ENCODE data around the gene GASK1A.
"Not testable (repeated sequence)": the region's sequence is repeated elsewhere in the genome, so short reads cannot be mapped to it uniquely, and the experiment has no call there.

Gene GASK1A

DNA sequence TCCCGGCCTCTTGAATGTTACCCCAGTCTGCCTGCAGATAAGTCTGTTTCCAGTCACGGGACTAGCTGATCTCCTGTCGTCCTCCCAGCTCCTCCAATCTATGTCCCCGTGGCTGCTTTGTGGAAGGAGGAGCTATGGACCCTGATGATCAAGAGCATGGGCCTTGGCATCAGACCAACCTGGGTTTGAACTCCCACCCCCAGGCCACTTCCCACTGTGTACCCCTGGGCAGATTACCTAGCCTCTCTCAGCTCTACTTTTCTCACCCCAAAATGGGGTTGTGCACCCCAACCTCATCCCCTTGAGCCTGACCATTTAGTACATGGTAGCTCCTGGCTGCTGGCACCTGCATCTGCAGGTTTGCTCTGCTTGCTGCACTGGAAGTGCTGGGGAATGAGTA, 55.8 kb downstream of the GASK1A start:
- no peak for FAIRE-seq

DNA sequence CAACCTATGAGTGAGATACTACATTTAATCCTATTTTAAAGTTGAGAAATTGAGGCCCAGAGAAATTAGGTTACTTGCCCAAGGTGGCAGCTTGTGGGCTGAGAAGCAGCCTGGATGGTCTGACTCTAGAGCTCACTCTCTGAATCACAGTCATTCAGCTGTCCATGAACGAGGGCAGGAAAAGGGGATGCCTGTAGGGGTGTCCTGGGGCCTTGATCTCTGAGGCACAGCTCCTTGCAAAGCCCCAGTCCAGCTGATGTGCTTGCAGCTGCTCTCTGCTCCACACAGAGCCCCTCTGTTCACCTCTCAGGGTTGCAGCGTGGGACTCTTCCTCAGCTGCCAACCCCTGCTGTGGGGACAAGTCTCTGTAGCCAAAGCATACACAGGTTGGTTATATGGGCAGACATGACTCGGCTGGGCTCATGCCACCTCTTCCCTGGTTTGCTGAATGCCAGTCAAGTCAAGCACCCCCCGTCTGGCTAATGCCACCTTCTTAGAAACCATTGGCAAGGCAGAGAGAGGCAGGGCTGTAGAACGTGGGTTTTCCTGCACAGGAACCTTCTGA, 56.8 kb downstream of the GASK1A start:
- FAIRE-seq, result no peak

DNA sequence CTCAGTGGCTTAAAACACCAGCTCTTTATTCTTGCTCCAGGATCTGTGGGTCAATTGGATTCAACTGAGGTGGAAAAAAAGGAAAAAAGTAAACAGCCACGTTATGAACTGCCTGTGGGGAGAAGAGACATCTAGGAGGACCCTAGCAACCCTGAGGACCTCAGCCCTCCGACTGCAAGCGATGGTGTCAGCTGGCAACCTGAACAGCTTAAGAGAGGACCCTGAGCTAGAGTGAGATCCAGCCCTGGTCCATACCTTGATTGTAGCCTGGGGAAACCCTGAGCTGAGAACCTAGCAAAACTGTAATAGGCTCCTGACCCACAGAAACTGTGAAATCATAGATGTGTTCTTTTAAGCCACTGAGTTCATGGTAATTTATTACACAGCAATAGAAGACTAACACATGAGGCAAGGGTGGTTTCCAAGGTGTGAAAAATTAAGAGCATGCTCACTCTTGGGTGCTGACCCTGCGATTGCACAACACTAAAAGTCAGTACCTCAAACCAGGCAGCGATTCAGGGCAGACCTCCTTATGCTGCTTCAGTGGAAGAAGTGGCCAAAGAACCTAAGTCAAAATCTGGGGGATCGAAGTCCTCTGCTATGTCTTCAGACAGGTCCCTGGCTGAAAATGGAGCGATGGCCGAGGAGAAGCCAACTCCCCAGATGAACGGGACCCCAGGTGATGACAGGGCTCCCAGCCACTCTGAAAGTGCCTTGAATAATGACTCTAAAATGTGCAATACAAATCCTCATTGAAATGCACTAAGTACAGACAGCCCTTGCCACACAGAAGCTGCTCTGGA, 57.7 kb downstream of the GASK1A start:
- FAIRE-seq, result no peak

DNA sequence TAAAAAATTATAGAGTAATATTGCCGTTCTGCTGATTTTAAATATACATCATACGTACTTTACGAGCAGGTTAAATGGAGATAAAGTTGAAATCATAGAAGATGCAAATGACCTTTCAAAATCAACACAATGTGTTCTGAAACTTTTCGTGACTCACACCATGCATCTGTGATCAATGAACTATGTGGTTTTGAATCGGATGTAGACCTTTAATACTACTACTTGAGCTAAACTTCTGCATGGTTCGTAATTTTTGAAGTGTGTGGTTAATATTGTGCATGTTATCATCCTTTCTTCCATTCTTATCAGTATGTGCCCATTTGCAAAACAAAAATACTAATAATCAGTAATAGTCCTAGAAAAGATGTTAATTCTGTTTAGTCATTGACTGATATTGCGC, 58.9 kb downstream of the GASK1A start:
- FAIRE-seq, result no peak

DNA sequence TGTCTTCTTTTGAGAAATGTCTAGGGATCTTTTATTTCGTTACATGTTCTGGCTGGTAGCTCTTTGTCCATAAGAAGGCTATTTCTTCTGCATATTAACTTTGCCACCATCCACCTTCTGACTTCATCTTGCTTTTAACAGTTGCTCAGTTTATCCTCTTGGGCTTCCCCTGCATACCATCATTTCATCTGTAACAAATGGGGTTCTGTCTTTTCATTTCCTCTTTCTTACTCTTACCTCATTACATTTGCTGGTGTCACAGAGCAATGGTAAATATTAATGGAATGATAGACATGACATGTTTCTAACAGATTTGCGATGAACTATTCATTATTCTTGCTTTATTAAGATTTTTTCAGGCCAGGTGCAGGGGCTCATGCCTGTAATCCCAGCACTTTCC, 62.4 kb downstream of the GASK1A start:
- FAIRE-seq, result no peak

DNA sequence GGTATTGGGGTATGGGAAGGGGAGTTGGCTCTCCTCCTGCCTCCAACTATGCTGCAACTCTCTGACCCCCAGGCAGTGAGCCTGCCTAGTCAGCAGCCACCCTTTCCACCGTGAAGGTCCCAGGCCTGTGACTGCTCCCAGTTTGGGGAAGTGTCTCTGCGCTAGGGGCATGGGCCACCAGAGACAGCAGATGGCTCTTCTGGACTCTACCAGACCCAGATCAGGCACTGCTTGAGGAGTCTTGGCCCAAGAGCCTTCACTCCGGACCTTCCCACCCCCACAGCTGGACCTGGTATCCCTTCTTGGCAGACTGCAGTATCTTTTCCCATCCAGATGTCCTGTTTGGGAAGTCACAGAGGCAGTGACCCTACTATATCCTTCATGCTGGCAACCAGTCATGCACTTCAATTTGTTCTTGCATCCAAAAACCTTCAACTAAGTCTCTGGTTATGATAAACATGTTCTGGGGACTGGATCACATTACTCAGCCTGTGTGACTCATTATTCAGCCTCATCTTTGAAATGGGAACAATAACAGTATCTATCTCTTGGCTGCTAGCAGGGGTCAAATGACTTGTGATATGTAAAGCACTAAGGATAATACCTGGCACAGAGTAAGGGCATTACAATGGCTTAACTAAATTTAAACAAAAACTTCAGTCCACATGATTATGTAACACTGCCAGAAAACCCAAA, 64.1 kb downstream of the GASK1A start:
- no peak for FAIRE-seq

DNA sequence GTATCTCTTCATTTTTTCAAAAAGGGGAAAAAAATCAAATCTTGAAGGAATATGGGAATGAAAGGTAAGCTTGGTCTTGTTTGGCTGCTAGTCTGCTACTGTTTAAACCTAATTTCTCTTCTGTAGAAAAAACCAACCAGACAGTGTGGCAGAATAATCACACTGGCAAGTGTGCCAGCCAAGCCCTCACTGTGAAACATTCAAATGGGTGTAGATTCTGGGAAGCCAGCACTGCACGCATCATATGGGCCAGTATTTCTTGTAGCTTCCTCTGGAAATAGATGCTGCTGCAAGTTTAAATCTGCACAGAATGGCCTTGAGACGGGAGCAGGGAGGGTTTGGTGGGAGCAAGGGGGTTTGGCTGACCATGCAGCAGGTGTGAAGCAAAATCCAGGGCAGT, 64.7 kb downstream of the GASK1A start:
- FAIRE-seq, result no peak

DNA sequence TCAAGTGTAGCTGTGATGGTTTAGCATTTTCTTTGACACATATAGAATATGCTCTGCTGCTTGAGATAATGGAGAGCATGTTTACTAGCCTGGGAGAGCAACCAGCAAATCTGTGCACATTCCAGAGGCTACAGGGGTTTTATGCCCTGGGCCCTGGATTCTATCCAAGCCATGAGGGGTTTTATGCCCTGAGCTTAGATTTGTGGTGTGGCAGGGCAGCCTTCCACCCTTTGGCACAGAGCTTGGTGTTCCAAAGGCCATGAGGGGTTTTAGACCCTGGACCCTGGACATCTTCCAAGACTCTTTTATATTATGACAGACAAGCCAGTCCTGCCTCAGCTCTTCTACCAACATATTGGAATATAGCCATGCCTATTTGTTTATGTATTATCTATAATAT, 66.0 kb downstream of the GASK1A start:
- FAIRE-seq, result not testable (repeated sequence)

DNA sequence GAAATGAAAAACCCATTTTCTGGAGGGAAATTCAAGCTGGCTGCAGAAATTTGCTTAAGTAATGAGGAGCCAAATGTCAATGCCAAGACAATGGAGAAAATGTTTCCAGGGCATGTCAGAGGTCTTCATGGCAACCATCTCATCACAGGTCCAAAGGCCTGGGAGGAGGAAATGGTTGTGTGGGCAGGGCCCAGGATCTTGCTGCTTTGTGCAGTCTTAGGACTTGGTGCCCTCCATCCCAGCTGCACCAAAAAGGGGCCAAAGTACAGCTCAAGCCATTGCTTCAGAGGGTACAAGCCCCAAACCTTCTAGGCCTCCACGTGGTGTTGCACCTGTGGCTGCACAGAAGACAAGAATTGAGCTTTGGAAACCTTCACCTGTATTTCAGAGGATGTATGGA, 67.5 kb downstream of the GASK1A start:
- no peak for FAIRE-seq

DNA sequence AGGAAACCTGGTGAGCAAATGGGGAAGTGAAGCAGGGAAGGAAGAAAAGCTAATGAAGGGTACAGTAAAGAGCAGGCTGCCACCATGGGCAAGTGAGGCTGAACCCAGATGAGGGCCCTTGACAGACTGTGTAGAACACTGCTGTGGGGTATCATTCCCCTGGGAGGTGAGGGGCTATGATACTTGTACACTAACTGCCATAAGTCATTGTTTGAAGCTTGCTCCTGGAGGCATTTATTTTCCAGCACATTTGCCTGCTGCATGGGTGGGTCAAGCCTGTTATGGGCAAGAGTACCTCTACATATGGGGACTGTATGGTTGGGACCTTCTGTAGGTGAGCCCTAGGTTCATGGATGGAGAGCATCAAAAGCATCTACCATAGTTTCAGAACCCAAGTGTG, 69.4 kb downstream of the GASK1A start:
- FAIRE-seq, result no peak

DNA sequence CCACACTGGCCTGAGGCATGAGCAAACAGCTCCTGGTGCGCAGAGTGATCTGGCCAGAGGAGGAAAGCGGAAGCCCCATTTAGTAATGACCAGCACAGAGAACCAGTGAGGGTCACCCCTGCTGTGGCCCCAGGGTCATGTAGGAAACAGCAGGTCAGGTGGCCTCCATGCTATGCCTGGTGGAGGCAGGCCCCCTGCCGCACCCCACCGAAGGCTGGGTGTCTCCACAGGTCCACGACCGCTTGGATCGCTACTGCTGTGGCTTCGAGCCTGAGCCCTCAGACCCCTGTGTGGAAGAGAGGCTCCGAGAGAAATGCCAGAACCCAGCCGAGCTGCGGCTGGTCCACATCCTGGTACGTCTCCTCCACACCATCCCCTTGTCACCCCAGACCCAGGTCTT, 74.2 kb downstream of the GASK1A start:
- no peak for FAIRE-seq

DNA sequence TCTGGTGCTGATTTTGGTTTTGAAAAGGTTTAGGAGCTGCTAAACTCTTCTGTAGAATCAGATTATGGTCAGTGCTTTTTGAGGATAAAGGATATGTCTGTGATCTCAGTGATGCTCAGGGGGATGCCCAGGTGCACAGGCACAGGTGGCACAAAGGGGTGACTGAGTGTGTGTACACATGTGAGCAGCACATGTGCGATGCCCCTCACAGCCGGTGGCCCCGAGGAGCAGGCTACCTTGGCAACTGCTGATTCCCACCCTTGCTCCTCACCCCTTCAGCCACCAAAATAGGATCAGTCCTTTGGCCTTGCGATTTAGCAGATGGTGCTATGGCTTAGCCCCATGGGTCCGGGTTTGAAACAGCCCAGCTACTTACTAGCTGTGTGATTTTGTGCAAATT, 75.6 kb downstream of the GASK1A start:
- no peak for FAIRE-seq

DNA sequence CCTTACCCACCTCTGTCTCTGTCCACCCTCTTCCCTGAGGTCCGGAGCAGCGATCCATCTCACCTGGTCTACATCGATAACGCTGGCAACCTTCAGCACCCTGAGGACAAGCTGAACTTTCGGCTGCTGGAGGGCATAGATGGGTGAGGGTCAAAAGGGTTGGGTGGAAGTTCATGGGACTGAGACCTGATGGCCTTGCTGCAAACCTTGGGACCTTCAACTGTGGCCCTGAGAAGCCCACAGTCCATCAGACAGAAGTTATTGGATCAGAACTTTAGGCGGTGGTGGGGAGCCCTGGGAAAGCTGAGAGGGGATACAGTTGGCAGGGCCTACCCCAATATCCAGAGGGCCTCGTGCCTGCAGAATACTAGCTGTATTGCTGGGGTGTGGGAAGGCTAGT, 76.3 kb downstream of the GASK1A start:
- no peak for FAIRE-seq

DNA sequence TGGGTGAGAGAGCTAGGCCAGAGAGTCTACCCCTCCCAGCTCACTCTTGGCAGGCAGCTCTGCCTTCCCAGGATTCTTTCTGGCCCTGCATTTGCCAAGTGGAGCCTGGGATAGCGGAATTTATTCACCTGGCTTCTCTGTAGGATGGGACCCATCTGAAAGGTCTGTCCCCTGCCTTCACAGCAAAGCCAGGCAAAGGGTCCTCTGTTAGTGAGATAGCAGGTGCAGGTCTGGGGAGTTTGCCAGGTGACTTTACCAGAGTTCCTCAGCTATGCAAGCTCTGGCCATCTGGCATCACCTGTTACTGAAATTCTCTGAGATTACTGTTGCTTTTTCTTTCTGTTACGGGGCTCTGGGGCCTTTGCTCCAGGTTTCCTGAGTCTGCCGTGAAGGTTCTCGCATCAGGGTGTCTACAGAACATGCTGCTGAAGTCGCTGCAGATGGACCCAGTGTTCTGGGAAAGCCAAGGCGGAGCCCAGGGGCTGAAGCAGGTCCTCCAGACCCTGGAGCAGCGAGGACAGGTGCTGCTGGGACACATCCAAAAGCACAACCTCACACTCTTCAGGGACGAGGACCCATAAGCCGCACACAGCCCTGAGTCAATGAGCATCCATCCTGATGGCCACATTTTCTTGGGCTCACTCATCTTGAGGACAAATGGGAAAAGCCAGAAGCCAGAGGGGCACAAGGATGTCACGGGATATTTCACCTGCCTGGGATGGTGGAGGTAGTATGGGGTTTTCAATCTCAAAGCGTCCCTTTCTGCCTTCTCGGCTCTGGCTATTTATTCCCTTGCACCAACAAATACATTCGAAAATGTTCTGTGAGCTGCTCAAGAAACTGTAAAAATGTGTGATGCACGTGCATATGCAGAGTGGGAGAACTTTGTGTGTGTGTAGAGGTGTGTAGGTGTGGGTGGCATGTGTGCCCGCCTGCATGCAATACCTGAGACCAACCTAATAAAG, 77.0 kb downstream of the GASK1A start:
- no peak for FAIRE-seq

DNA sequence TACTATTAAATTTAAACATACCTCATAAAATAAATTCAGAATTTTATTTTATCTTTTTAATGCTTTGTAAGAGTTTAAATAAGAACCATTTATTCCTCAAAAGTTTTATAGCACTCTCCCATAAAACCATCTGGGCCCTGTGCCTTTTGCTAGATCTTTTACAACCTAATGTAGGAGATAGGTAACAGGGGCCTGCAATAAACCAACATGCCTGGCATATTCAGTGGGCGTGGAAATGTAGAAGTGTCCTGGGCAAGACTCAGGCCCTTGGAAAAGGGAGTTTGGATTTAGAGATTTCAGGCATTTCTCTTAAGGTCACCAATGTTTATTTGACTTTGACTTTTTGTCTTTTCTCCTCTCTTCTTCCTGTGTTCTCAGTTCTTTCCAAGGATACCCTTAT, 80.3 kb downstream of the GASK1A start:
- no peak for FAIRE-seq

DNA sequence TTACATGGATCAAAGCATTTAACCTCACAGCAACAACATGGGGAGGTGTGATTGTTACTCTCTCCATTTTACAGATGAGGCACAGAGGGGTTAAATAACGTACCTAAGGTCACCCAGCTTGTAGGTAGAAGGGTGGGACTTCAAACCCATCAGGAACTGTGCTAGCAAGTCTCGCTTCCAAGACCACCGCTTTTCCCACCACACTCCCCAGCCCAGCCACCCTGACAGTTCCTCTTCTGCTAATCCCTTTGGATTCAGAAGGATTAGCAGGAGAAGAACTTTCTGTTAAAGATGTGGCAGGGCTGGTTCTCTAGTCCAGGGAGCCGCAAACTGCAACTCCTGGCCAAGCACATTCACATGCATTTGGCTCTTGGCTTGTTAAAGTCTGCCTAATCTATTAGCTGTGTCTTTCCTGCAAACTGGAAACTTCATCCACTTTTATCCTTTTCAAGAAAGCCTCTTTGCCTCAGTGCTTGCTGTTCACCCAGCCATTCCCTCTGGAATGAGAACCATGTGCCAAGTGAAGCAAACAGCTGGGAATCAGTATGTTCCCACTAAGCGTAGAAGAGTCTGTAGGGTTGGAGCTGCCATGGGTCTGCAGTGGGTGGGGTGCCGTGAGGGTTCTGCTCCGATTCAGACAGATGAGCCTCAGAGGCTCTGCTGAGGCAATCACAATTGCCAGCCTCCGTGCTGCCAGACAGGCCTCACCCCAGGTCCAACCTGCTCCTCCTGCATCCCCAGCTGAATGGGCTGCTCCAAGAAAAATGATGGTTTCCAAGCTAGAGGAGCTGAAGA, 82.2 kb downstream of the GASK1A start:
- no peak for FAIRE-seq

DNA sequence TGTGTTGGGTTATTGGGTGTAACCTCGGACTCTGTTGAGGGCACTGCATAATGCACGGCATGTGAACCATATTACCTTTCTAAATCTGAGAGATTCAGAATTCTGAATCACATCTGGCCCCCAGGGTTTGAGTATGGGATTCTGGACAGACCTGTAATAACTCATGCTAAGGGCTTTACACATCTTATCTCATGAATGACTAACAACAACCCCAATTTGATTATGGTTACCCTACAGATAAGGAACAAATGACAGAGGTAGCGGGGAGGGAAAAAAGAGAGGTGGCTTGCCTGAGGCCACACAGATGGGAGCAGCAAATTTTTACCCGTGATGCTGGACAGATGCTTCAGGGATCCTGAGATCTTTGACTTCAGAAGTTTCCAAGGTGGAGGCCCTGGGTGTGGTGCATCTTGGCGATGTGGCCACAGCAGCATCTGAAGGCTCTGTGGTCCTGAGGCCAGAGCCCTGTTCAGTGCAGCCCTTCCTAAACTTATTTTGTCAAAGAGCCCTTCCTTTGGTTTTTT, 83.0 kb downstream of the GASK1A start:
- FAIRE-seq, result no peak

DNA sequence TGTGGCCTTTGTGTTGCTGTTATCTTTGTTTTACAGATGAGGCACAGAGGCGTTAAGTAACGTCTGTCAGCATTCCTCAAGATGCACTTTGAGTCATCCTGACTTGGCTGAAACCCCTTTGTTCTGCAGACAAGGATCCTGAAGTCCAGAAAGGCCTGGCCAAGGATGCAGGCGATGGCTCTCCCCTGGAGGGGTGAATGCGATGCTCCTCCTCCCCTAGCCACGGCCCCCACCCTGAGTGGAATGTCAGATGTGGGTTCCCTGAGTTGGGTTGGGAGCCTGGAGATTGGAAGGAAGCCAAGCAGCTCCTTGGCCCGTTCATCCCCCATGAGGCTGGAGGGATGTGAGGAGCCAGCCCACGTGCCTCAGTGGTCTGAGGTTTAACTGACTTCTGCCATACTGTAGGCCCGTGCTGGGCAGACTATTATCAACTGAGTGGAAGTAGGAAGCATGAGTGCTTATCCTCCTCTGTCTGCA, 83.5 kb downstream of the GASK1A start:
- no peak for FAIRE-seq

DNA sequence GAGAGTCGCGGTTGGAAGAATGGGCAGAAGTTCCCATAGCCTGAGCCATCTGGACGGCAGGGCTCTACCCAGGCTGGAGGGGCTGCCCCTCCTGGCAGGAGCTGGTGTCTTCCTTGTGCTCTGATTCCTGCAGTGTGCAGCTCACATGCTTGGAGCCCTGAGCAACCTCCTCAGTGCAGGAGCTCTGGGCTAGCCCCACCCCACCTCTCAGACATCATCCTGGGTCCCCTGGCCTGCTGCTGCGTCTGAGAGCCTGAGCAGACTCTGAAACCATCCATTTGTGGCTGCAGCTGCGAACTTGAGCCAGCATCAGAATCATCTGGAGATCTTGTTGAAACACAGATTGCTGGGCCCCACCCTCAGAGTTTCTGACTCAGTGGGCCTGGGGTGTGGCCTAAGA, 84.0 kb downstream of the GASK1A start:
- no peak for FAIRE-seq

DNA sequence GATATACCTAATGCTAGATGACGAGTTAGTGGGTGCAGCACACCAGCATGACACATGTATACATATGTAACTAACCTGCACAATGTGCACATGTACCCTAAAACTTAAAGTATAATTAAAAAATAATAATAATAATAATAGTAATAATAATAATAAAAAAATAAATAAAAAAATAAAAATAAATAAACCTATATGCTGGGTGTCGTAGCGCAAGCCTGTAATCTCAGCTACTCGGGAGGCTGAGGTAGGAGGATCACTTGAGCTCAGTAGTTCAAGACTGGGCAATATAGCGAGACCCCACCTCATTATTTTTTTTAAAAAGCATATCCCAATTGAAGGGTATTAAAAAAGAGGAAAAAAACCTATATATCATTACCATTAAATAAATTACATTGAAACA, 91.6 kb downstream of the GASK1A start:
- FAIRE-seq, result not testable (repeated sequence)

DNA sequence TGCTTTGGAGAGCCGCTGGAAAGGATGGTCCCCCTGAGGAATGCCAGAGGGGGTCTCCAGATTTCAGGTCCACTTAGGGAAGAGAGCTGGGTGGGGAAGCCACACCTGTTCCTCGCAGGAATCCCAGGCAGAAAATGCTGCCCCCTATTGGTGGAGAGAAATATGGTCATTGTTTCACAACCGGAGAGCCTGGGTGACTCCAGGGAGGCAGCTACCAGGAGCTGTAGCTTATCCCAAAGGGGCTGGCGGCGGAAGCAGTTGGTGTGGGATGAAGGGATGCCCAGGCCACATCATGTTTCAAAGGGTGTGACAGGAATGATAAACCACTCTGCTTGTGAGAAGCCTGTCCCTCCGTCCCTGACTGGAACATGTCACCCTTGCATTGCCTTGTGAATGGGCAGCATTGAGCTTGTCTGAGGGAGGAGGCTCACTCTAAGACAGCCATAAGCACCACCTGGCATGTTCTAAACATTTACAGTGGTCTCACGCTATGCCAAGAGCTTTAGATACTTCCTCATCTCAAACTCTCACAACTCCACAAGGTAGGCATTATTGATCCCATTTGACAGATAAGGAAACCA, 92.3 kb downstream of the GASK1A start:
- FAIRE-seq, result no peak
